HG03025 (cell line): ENCODE measurements around the gene ATXN7.

Experiments used
- ATAC-seq: cut with Tn5 transposase; IDR thresholded peaks from one replicate; pipeline ENCODE4 v1.9.1; 2021; ENCODE audit warnings: mild to moderate bottlenecking, moderate library complexity; ENCODE audit not compliant: unreplicated experiment, low FRiP score

Gene ATXN7

DNA sequence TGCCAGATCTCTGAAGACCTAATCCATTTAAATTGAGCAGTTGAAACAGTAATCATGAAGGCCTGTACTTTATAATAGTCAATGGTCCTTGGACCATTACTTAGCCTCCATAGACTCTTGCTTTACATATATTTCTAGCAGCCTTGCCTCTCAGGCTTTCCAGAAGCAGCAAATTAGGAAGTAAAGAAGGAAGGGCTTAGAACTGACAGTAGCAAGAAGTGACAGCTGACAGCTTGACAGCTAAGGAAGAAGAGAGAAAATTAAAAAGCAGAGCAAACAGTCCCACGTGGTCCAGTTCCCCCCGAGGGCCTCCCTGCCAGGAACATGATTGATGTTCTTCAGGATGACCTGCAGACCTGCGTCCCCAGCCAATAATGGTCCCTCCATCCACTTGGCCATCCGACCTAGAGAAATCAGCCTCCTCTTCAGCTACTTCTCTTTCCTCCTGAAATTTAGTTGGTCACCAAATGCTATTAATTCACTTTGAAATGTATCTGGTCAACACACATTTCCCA is 174.6 kb downstream of the ATXN7 start:
- ATAC-seq: no peak

DNA sequence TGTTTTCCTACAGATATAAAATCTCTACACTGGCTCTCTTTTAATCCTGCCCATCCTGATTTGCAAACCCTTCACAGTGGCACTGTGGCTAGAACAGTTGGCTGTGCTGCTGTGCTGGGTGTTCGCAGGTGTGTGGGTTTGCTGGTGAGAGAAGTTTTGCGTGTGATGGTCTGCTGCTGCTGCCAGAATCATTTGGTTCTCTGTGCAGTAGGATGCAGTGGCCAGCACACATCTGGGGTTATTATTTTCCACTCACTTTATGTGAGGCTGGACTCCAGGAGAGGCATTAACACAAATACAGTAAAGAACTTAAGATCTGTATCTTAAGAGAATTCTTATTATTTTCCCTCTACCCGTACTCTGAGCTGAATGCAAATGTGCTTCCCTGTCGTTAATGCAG is 175.7 kb downstream of the ATXN7 start:
- no peak for ATAC-seq

DNA sequence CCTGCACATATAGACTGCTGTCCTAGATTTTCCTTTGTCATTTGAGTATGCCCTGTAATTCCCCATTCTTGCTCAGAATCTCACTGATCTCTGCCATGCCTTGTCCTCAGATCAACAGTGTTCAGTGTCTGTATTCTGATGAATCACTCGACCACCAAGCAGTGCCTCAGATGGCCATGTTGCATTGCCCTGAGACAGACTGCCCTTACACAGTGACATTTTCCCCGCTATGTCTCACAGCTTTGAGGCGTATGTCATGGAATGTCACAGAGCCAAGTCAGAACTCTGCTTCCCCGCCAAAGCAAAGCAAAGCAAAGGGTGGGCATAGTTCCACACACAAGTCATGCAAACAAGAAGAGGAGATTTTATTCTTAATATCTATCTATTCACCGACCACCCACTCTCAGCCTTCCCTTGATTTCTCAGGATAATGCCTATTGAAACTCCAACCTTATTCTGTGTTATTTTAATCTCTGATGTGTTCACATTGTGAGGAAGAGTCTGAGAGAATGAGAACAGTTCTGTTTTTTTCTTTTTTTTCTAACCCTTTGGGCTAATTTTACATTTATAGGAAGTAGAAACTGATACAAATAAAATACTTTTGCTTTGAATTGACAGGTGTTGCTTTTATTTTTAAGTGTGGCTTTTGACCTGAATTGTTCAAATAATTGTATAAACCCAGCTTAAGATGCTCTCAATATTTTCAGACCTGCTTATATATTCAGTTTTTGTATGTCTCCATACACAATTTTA is 176.5 kb downstream of the ATXN7 start:
- no peak for ATAC-seq

DNA sequence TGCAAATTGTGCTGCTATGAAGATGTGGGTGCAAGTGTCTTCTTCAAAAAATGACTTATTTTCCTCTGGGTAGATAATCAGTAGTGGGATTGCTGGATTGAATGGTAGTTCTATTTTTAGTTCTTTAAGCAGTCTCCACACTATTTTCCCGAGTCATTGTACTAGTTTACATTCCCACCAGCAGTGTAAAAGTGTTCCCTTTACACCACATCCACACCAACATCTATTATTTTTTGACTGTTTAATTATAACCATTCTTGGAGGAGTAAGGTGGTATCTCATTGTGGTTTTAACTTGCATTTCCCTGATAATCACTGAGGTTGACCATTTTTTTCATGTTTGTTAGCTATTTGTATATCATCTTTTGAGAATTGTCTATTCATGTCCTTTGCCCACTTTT is 179.3 kb downstream of the ATXN7 start:
- no peak for ATAC-seq

DNA sequence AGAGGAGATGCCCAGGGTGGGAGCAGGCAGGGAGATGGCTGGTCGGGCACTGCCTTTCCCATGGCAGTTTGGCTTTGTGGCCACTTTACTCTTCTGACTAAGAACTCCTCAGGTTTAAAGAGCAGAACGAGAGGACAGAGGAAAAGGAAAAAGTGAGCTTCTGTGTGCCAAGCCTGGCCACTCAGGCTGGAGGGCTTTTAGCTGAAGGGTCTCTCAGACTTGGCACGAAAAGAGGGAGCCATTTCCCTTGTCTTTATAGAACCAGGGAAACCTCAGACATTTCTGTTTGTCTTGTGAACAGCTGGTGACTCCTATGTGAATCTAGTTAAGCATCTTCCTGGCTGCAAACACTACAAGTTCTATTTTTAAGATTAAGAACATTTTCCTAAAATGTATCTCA is 182.9 kb downstream of the ATXN7 start:
- ATAC-seq: no peak

DNA sequence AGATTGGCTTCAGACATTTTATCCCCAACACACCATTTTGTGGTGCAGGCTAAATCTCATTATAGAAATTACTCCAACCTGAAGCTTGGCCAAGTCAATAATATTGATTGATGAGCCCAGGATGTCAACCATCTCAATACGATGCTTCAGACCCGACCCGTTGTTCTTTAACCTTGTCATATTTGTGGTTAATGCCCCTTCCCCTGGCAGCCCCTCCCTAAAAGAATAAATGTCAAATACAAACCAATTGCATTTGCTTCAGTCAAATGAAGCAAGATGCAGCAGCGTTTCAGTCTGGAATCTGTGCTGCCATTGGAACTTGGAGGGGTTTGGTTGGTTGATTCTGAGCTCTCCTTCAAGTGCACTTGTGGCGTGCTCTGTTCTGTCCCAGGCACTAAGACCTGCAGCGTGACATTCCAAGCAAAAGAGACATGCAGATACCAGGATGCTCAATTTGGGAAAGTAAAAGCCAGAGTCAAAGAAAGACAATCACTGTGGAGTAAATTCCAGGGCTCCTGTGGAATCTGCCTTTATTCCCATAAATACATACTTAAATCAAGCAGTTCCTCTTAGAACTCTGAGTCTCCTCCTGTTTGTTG is 183.4 kb downstream of the ATXN7 start:
- ATAC-seq: no peak

DNA sequence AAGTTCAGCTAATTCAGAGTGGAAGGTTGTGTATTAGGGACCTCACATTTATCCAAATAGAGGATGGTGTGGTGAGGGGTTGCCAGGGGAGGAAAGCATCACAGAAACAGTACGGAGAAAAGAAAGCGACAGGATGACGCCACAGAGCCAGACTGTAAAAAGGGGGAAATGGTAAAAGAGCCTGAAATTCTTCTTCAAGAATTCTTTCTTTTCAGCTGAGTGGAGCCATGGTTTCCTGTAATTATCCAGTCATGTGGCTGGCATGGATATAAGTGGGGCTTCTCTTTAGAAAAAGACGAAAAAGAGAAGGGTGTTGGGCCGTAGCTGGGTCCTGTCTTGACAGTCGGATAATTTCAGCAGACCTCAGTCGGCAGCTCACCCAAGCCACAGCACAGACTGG is 184.1 kb downstream of the ATXN7 start:
- ATAC-seq: no peak

DNA sequence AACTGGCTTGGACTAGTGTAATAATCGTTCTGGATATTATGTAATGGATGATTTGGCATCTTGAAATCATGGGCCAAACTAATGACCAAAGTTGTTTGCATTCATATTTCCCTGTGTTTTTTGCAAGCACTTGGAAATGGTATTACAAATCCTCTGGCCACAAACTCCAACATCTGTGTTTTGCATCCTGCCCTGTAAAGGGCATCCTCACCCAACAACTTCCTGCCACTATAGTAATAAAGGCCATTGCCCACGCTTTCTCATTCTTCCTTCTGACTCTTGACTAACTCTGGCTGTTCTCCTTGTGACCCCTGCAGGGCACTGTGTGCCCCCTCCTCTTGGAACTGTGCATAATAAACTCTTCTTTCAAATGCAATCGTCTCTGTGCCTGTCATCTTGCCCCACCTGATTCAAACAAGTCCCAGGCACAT is 185.0 kb downstream of the ATXN7 start:
- no peak for ATAC-seq

DNA sequence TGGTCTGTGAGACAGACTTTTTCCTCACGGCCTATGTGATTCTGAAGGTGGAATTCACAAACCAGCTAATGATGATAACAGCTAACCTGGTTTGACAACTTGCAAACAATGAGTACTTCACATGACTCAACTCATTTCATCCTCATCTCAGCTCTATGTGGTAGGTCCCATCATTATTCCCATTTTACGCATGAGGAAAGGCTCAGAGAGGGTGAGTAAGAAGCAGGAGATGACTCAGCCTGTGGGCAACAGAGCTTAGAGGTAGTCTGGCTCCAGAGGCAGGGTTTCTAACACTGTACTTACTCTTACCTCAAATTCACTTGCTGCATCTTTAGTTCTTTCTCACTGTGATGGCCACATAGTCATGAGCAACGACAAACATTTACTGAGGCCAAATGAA is 185.5 kb downstream of the ATXN7 start:
- ATAC-seq: no peak

DNA sequence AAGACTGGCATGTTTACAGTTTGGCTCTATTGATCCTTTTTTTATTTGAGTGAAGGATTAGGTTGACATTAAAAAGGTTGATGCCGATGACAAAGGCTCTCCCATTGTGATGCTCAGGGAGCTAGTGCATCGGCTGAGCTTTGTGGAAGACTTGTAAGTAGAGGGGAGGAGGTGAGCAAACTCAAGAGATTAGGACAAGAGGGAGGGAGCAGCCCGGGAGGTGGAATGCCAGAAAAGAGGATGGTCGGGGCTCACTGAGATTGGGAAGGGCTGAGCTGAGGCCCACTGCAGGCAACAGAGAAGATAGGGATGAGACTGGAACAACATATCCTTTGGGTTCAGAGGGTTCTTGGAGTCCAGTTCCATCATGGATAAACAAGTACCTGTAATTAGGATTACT is 186.2 kb downstream of the ATXN7 start:
- ATAC-seq: no peak
